Measurements from ENCODE around the gene BCR.

DNA sequence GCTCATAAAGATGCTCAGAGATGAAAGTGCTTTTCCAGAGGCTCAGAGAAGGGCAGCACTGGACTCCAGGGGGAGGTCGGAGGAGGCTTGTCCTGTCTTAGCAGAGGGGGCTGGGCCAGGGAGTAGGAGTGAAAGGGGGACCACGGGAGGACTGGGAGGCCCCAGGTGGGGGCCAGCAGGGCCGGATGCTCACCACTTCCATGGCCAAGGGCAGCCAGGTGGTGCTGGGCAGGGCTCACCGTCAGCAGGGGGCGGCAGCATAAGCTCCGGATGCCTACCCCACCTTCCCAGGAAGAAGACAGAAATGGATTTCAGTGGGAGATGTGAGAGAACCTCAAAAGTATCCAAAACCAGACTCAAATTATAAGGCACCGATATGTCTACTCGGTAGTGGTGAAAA is 24.0 kb upstream of the BCR start:
- TF ChIP-seq, protein P1, sequence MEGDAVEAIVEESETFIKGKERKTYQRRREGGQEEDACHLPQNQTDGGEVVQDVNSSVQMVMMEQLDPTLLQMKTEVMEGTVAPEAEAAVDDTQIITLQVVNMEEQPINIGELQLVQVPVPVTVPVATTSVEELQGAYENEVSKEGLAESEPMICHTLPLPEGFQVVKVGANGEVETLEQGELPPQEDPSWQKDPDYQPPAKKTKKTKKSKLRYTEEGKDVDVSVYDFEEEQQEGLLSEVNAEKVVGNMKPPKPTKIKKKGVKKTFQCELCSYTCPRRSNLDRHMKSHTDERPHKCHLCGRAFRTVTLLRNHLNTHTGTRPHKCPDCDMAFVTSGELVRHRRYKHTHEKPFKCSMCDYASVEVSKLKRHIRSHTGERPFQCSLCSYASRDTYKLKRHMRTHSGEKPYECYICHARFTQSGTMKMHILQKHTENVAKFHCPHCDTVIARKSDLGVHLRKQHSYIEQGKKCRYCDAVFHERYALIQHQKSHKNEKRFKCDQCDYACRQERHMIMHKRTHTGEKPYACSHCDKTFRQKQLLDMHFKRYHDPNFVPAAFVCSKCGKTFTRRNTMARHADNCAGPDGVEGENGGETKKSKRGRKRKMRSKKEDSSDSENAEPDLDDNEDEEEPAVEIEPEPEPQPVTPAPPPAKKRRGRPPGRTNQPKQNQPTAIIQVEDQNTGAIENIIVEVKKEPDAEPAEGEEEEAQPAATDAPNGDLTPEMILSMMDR (conservative IDR thresholded peaks at IDR 0.05; ENCODE audit: low read depth, low read length) = no peak
- no peak for TF ChIP-seq MAZ (IDR thresholded peaks at IDR 0.05; ENCODE audit: borderline replicate concordance, low read depth, low read length)

Data from IMR-90 (cell line).